GM21576 (cell line): ENCODE data around the gene VWC2L.
A peak's percentile ranks its signal among the peaks of the same experiment; 100 is the strongest.

Experiments used
- ATAC-seq: cut with Tn5 transposase; IDR thresholded peaks from one replicate; pipeline ENCODE4 v1.9.1; 2021; ENCODE audit warnings: mild to moderate bottlenecking, moderate library complexity; ENCODE audit not compliant: unreplicated experiment

The VWC2L gene

GRCh38 chr2:214410918-214411554, at the start of gene VWC2L:
Gene VWC2L (plus strand): TSS chr2:214411054. CDS start chr2:214414194, 3,140 bp downstream.
- peak; percentile 67 for ATAC-seq

GRCh38 chr2:214361116-214361515, 49.7 kb upstream of the VWC2L start:
- no peak for ATAC-seq

- ATAC-seq, result no peak
Measured at GRCh38 chr2:214365549-214365948, 45.3 kb upstream of the VWC2L start.

DNA sequence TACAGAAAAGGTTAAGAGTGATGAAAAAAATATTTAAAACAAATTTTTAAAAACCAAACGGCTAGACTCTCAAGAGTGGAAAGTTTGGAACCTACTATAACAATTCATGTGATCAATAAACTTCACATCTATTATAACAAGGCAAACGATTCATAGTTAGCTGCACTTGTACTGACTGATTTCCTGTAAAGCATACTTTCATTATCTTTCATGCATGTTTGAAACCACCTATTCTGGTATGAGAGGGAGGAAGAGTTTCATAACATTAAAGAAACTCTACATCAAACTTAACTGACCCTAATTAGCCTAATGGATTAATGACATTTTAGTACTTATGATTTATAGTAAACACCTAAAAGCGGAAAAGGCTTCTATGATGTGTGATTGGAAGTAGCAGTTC, 43.7 kb upstream of the VWC2L start:
- no peak for ATAC-seq

DNA sequence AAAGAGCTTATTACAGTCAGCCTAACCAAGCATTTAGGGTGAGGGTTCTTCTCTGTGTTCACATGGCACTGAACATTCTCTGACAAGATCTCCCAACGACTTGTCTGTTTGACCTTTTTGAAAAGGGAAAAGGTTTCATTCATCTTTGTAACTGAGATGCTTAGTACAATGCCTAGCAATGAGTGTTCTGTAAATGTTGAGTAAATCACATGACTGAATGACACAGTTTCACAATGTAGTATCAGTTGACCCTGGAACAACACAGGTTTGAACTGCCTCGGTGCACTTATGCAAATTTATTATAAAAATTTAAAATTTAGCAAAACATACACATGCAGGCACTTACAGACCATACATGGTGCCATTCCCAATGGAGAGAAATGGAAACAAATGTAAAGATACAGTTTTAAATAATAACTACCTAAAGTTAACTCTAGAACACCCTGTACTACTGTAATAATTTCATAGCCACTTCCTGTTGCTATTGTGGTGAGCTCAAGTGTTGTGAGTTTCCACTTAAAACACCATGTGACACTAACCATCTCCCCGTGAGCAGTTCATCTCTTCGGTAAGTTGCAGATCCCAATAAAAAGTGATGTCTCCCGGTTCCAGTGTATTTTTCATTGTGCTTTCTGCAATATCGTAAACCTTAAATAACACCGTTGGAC, 34.1 kb upstream of the VWC2L start:
- no peak for ATAC-seq

DNA sequence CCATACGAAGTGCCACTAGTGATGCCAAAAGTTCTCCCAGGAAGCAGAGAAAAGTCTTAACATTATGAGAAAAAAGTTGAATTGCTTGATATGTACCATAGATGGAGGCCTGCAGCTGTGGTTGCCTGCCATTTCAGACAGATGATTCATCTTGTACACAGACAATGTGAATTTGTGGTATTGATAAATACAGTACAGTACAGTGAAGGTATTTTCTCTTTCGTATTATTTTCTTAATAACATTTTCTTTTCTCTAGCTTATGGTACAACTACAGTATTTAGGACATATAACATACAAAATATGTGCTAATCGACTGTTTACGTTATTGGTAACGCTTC, 33.6 kb upstream of the VWC2L start:
- no peak for ATAC-seq

DNA sequence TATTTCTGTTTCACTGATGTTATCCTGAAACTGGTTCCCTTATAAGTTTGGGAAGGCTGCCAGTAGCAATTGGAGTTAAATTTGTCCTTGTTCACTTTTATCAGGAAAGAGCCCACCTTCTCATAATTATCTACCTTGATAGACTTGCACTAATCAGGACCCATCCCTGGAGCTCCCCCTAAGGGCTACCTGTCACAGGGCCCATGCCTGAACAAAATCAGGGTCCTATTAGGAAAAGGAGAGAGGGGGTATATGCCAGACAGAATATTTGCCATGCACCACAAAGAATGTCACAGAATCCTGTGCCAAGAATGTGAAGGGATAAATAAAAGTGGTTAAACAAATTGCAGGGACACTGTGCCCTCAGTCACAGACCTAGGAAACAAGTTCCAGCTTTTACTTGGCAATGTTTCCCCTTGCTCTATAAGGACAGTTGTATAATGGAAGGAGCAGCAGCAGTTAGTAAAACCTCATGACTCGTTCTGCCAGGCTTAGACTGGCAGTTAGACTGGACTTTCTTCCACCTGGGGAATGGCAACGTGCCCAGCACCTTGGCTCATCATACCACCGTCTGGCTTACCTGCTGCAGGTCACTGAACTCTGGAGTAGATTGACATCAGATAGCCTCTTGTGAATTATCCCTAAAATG, 32.3 kb upstream of the VWC2L start:
- ATAC-seq, result no peak

DNA sequence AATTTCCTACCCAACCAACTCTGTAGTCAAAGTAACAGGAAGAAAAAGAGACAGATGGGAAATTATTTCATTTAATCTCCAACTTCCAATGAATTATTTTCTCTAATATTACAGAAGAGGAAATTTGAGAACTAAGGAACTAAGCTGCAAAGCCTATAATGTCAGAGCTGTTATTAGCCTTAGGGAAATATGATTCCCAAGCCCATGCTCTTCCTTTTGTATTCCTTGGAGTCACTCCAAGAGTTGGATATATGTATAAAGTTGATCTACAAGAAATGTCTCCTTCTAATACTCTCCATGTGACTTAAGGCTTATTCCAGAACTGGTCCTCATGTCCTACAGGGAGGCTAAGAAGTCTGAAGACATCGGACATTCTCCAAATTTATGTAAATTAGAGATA, 31.6 kb upstream of the VWC2L start:
- no peak for ATAC-seq

GRCh38 chr2:214380681-214381080, 30.2 kb upstream of the VWC2L start:
- ATAC-seq, result no peak

GRCh38 chr2:214382229-214382628, 28.6 kb upstream of the VWC2L start:
- ATAC-seq, result no peak

DNA sequence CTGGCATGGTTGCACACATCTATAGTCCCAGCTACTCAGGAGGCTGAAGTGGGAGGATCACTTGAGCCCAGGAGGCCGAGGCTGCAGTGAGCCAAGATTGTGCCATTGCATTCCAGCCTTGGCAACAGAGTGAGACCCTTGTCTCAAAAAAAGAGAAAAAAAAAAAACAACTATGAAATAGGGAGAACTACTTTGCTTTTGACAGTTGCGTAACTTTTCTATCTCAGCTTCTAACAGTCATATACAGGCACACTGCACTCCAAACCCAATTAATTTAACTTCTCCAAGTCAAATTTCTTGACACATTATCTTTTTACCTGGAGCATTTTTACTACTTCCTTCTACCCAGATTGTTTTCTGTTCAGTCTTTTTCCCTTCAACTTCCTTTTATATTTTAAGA, 24.1 kb upstream of the VWC2L start:
- ATAC-seq, result no peak

DNA sequence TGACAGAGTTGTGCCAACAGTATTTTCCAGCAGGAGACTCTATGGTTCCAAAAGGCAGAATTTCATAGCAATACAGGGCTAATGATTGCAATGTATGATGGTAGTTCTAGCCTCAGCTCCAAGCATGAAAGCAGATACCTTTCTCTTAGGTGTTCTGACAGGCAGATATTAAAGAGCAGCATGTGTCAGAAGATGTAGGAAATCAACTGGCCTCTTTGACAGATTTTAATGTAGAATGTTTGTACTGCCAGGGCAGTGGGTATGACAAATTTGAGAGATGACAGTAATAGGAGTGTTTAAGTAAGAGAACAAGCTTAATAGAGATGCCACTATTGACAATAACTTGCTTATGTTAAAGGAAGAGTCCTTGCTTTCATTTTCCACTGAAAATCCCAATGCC, 21.5 kb upstream of the VWC2L start:
- no peak for ATAC-seq

DNA sequence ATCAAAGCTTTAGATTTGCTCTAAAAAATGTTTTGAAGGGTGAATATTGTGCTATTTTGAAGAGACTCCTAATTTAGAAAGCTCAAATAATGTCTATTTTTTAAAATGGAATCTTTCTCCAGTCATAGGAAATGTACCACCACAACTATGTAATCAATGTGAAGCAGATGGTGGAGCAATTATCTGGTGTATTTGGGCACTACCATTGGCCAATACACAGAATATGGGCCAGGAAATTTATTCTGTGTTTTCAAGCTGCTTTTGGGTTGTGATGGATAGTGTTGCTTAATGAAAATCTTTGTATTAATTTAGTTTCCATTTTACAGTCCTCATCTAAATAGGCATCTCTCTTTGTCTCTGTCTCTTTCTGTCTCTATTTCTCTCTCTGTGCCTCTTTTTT, 17.1 kb upstream of the VWC2L start:
- no peak for ATAC-seq

DNA sequence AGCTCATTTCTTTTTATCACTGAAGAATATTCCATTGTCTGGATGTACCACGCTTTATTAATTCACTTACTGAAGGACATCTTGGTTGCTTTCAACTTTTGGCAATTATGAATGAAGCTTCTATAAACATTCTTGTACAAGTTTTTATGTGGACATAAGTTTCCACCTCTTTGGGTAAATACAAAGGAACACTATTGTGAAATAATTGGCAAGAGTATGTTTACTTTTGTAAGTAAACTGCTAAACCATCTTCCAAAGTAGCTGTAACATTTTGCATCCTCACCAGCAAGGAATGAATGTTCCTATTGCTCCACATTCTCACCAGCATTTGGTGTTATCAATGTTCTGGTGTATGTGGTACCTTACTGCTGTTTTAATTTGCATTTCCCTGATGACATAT, 15.8 kb upstream of the VWC2L start:
- no peak for ATAC-seq

DNA sequence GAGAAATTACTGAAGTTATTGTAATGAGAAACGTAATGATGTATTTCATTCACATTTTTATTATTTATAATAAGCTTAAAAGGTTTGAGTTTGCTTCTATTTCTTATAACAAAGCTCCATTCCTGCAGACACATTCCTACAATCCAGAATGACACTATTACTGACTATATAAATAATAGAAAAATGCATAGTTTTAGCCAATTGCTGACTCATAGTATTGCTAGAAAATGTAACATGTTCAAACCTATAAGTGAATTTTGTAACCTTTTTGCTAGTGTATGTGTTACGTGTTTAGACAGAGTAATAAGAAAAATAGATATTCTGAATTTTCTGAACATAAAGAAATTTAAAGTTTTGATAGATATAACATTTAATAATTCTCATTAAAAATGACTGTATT, 9.3 kb upstream of the VWC2L start:
- no peak for ATAC-seq

GRCh38 chr2:214410128-214410775, 602 bp upstream of the VWC2L start:
- no peak for ATAC-seq

DNA sequence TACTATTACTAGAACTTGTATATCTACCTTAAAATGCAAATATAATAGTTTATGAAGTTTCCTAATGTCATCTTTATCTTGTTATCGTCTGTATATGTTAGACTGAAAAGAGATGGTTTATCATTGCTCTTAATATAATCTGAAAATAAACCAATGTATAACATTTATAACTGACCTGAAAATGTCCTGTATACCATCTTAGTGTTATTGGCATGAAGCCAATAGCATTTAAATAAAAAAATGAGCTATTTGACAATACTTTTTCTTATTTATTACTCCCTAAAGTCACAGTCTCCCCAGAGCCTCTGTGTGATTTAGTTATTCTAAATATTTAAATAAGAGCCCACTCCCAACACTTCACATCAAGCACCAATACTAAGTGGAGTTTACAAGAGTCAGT, 1.8 kb downstream of the VWC2L start:
- ATAC-seq, result no peak

DNA sequence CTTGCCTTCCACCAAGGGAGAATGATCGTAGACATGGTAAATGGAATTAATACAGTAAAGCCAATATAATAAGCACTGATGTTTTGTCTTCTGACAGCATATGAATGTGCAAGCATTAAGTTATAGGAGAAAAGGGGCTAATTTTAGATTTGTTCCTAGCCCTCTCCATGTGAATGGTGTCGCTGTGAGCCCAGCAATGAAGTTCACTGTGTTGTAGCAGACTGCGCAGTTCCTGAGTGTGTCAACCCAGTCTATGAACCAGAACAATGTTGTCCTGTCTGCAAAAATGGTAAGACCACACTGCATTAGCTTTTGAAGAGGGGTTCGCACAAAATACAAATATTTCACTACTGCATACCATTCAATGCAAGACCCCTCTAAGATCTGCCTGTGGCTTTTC, 25.6 kb downstream of the VWC2L start:
- ATAC-seq, result no peak

- ATAC-seq, result no peak
Measured at GRCh38 chr2:214450118-214450894, 39.5 kb downstream of the VWC2L start.

DNA sequence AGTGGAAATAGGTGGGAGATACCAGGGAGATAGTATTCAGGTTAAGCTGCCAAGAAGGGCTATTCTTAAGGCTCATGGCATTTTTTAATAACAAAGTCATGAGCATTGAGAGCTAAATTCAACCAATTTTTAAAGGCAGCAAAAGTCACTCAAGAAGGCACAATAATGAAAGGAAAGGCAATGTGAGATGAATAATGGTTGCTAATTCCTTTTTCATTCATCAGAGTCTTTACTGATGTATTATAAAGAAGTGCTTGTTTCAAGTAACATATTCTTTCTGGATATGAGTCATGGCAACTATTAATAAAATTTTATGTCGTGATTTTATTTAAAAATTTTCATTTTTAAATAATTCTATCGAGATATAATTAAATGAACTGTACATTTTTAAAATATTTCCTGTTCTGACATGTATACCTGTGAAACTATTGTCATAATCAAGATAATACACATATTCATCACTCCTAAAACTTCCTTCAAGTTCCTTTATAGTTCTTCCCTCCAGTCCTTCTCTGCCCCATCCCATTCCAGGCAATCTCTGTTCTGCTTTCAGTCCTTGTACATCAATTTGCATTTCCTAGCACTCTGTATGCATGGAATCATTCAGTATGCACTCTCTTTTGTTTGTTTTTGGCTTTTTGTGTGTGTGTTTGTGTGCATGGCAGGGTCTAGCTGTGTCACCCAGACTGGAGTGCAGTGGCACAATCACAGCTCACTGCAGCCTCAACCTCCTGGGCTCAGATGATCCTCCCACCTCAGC, 40.8 kb downstream of the VWC2L start:
- ATAC-seq, result no peak
